Measurements from ENCODE around the gene SLC25A30.

DNA sequence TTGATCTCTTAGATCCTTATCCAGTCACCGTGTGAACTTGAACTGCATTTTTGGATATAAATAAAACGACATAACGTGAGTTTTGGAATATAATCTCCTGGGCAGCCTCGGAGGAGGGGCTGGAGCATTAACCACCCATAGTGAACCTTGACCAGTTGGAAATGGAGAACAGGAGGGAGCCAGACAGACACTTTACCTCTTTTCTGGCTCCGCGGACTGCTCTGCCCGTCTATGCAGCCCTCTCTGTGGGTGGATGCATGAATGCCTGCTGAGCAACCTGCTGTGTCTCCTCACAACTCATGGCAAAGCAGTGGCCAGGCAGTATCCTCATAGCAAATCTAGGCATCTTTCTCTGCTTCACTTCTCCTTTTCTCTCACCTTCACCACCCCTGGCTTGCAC lies 36.0 kb upstream of the SLC25A30 start:
- TF ChIP-seq, protein P1, sequence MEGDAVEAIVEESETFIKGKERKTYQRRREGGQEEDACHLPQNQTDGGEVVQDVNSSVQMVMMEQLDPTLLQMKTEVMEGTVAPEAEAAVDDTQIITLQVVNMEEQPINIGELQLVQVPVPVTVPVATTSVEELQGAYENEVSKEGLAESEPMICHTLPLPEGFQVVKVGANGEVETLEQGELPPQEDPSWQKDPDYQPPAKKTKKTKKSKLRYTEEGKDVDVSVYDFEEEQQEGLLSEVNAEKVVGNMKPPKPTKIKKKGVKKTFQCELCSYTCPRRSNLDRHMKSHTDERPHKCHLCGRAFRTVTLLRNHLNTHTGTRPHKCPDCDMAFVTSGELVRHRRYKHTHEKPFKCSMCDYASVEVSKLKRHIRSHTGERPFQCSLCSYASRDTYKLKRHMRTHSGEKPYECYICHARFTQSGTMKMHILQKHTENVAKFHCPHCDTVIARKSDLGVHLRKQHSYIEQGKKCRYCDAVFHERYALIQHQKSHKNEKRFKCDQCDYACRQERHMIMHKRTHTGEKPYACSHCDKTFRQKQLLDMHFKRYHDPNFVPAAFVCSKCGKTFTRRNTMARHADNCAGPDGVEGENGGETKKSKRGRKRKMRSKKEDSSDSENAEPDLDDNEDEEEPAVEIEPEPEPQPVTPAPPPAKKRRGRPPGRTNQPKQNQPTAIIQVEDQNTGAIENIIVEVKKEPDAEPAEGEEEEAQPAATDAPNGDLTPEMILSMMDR (IDR thresholded peaks at IDR 0.05; ENCODE audit: low read depth, low read length, missing input control): no peak
- TF ChIP-seq RAD21 (IDR thresholded peaks at IDR 0.05): no peak
- no peak for TF ChIP-seq FOXA1 (IDR thresholded peaks at IDR 0.05)
- TF ChIP-seq SP1 (IDR thresholded peaks at IDR 0.05): peak; percentile 9
- no peak for TF ChIP-seq GABPA (IDR thresholded peaks at IDR 0.05 in 1 of 2, conservative IDR thresholded peaks at IDR 0.05 in 1 of 2)
- TF ChIP-seq, protein P2, sequence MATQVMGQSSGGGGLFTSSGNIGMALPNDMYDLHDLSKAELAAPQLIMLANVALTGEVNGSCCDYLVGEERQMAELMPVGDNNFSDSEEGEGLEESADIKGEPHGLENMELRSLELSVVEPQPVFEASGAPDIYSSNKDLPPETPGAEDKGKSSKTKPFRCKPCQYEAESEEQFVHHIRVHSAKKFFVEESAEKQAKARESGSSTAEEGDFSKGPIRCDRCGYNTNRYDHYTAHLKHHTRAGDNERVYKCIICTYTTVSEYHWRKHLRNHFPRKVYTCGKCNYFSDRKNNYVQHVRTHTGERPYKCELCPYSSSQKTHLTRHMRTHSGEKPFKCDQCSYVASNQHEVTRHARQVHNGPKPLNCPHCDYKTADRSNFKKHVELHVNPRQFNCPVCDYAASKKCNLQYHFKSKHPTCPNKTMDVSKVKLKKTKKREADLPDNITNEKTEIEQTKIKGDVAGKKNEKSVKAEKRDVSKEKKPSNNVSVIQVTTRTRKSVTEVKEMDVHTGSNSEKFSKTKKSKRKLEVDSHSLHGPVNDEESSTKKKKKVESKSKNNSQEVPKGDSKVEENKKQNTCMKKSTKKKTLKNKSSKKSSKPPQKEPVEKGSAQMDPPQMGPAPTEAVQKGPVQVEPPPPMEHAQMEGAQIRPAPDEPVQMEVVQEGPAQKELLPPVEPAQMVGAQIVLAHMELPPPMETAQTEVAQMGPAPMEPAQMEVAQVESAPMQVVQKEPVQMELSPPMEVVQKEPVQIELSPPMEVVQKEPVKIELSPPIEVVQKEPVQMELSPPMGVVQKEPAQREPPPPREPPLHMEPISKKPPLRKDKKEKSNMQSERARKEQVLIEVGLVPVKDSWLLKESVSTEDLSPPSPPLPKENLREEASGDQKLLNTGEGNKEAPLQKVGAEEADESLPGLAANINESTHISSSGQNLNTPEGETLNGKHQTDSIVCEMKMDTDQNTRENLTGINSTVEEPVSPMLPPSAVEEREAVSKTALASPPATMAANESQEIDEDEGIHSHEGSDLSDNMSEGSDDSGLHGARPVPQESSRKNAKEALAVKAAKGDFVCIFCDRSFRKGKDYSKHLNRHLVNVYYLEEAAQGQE (IDR thresholded peaks at IDR 0.05): no peak
- TF ChIP-seq, protein P3, sequence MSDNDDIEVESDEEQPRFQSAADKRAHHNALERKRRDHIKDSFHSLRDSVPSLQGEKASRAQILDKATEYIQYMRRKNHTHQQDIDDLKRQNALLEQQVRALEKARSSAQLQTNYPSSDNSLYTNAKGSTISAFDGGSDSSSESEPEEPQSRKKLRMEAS (IDR thresholded peaks at IDR 0.05): no peak
